Measurements from ENCODE around the gene DPP3.

DNA sequence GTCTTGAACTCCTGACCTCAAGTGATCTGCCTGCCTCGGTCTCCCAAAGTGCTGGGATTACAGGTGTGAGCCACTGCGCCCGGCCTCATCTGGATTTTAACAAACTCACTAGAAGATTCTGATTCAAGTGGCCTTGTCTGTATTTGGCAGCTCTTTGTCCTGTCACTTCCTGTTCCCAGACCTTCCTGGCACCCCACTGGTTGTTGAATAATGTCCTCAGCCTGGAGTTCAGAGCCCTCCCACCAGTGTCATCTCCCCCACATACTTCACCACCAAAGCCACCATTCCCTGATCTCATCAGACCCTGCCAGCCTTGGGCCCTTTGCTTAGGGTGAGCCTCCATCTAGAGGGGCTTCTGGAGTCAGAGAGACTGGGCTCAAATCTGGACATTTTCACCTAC, 10.2 kb upstream of the DPP3 start:
- TF ChIP-seq POLR2AphosphoS5 (IDR thresholded peaks at IDR 0.05; ENCODE audit: borderline replicate concordance, low read depth, low read length) = no peak
- TF ChIP-seq EZH2 (IDR thresholded peaks at IDR 0.05) = no peak
- TF ChIP-seq FOXP2 (optimal IDR thresholded peaks at IDR 0.05; ENCODE audit: control extremely low read depth, extremely low read length, insufficient read depth) = no peak

All from SK-N-MC (cell line).